HCT116 (cell line): ENCODE results near the gene ASPRV1. TPM values are rescaled to one million over a fixed set of nuclear protein-coding genes. Genes with fewer than 3 reads are reported as not detected.

ENCODE experiments used
- ATAC-seq: fragments of 200-7000 bp; cut with Tn5 transposase; 2 replicates; pipeline ENCODE4 v1.9.1; 2020; ENCODE audit warnings: mild to moderate bottlenecking, moderate library complexity
- BruUV-seq: library from RNA; stranded (reverse); fragments of 400-500 nt; replicated peaks from 2 replicates; lab custom pipeline; 2021; lab: Mats Ljungman, UMichigan
- CTCF ChIA-PET: fragments of 300-600 bp; sonication (Branson Sonifier 250); formaldehyde crosslinking; loops from one replicate; lab custom pipeline; 2021; ENCODE audit warnings: antibody characterized with exemption; lab: Charles Lee
- POLR2A ChIA-PET: fragments of 300-600, 350-600 bp; sonication (Branson Sonifier 250); formaldehyde crosslinking; loops from one replicate; lab custom pipeline; 2021; ENCODE audit warnings: antibody characterized with exemption; lab: Charles Lee
- RAD21 ChIA-PET, 2 experiments: fragments of 300-600 bp; sonication (Branson Sonifier 250); formaldehyde crosslinking; loops; one replicate each; lab custom pipeline; 2023; ENCODE audit warnings: low total read pairs in 2 of 2; ENCODE audit not compliant: uncharacterized antibody in 2 of 2, unreplicated experiment in 2 of 2, low non-redundant PET in 1 of 2; lab: Charles Lee
- DNase-seq: peaks from one replicate; pipeline ENCODE4 v3.0.0-alpha.2; 2010; ENCODE audit warnings: low read depth, low spot score
- H2AFZ ChIP-seq: fragments of 200-600 bp; shearing (Covaris generic), sonication (generic); 2 replicates; pipeline ENCODE4 v1.6.1; 2017; ENCODE audit warnings: low read depth, mixed run types, mixed read lengths, antibody characterized with exemption, low read length; ENCODE audit not compliant: poor library complexity, severe bottlenecking
- H3K27ac ChIP-seq: 2 replicates; pipeline ENCODE4 v1.5.1; 2012; ENCODE audit warnings: low read depth, low read length
- H3K27me3 ChIP-seq: fragments of 200-600 bp; sonication (generic); 2 replicates; pipeline ENCODE4 v1.6.1; 2016; ENCODE audit warnings: mixed run types, low read length, mixed read lengths; ENCODE audit not compliant: insufficient read depth
- H3K36me3 ChIP-seq, 2 experiments: fragments of 200-500 bp in 1 of 2; fragments of 200-600 bp in 1 of 2; sonication (Bioruptor generic) in 1 of 2; sonication (generic) in 1 of 2; 2 replicates each; pipeline versions ENCODE4 v1.5.1 to v1.6.1; 2014 to 2016; ENCODE audit warnings: low read length in 2 of 2, inconsistent platforms in 1 of 2, mixed read lengths in 1 of 2, mixed run types in 1 of 2; ENCODE audit not compliant: insufficient read depth in 2 of 2, control insufficient read depth in 1 of 2
- H3K4me1 ChIP-seq, 2 experiments: fragments of 200-600 bp in 1 of 2; sonication (generic) in 1 of 2; 2 replicates each; pipeline versions ENCODE4 v1.5.1 to v1.6.1; 2012 to 2017; ENCODE audit warnings: low read length in 2 of 2, inconsistent platforms in 1 of 2, mild to moderate bottlenecking in 1 of 2, mixed read lengths in 1 of 2, mixed run types in 1 of 2, moderate library complexity in 1 of 2; ENCODE audit not compliant: insufficient read depth in 2 of 2, control insufficient read depth in 1 of 2
- H3K4me2 ChIP-seq: fragments of 200-600 bp; sonication (generic); 2 replicates; pipeline ENCODE4 v1.6.1; 2017; ENCODE audit warnings: mixed run types, low read length, mixed read lengths
- H3K4me3 ChIP-seq, 2 experiments: fragments of 200-600 bp in 1 of 2; sonication (generic) in 1 of 2; replicated peaks in 1 of 2; 2 replicates each; pipeline ENCODE4 v1.5.1; 2011 to 2016; ENCODE audit warnings: low read length in 2 of 2, control low read depth in 1 of 2, low read depth in 1 of 2, mild to moderate bottlenecking in 1 of 2, mixed read lengths in 1 of 2, mixed run types in 1 of 2
- H3K79me2 ChIP-seq: fragments of 200-600 bp; sonication (generic); 2 replicates; pipeline ENCODE4 v1.6.1; 2017; ENCODE audit warnings: mild to moderate bottlenecking, mixed run types, low read length, moderate library complexity, mixed read lengths; ENCODE audit not compliant: insufficient read depth
- H3K9ac ChIP-seq: fragments of 200-600 bp; sonication (generic); 2 replicates; pipeline ENCODE4 v1.6.1; 2016; ENCODE audit warnings: low read length, mixed read lengths
- H3K9me2 ChIP-seq: fragments of 200-600 bp; sonication (generic), shearing (Covaris generic); 2 replicates; pipeline ENCODE4 v1.6.1; 2017; ENCODE audit warnings: mixed run types, mild to moderate bottlenecking, moderate library complexity; ENCODE audit not compliant: insufficient read depth
- H3K9me3 ChIP-seq, 2 experiments: fragments of 200-500 bp in 1 of 2; fragments of 200-600 bp in 1 of 2; sonication (Bioruptor generic) in 1 of 2; sonication (generic) in 1 of 2; 2 replicates each; pipeline ENCODE4 v1.6.1; 2014 to 2017; ENCODE audit warnings: low read length in 2 of 2, mixed read lengths in 2 of 2, inconsistent platforms in 1 of 2, low read depth in 1 of 2, mild to moderate bottlenecking in 1 of 2, mixed run types in 1 of 2, moderate library complexity in 1 of 2; ENCODE audit not compliant: control insufficient read depth in 1 of 2, insufficient read depth in 1 of 2
- H4K20me1 ChIP-seq: fragments of 200-600 bp; sonication (generic), shearing (Covaris generic); 2 replicates; pipeline ENCODE4 v1.6.1; 2017; ENCODE audit warnings: mixed run types, mild to moderate bottlenecking, moderate library complexity; ENCODE audit not compliant: insufficient read depth
- ELF1 ChIP-seq: IDR thresholded peaks from 2 replicates; pipeline ENCODE4 v1.6.1; 2012; ENCODE audit warnings: low read depth, borderline replicate concordance
- JUND ChIP-seq: IDR thresholded peaks from 2 replicates; pipeline ENCODE4 v1.6.1; 2012
- POLR2AphosphoS5 ChIP-seq: IDR thresholded peaks from 2 replicates; pipeline ENCODE4 v1.6.1; 2011; ENCODE audit warnings: mild to moderate bottlenecking, low read depth, low read length, moderate library complexity
- YY1 ChIP-seq: IDR thresholded peaks from 2 replicates; pipeline ENCODE4 v1.6.1; 2011; ENCODE audit warnings: low read length, low read depth, moderate library complexity, mild to moderate bottlenecking; ENCODE audit not compliant: insufficient replicate concordance; ENCODE audit errors: extremely low read depth
- intact Hi-C: fragments of 100-400 bp; cut with micrococcal nuclease; formaldehyde crosslinking; loops from 2 replicates; pipeline ENCODE4 v1.10.0; 2022
- total RNA-seq: library from RNA; stranded (reverse); gene quantifications from one replicate; pipeline ENCODE4 v1.2.1, GENCODE V29; 2021; ENCODE audit not compliant: unreplicated experiment

Gene ASPRV1
- total RNA-seq, 1 experiment from 2014 or later, result 1.1 TPM

DNA sequence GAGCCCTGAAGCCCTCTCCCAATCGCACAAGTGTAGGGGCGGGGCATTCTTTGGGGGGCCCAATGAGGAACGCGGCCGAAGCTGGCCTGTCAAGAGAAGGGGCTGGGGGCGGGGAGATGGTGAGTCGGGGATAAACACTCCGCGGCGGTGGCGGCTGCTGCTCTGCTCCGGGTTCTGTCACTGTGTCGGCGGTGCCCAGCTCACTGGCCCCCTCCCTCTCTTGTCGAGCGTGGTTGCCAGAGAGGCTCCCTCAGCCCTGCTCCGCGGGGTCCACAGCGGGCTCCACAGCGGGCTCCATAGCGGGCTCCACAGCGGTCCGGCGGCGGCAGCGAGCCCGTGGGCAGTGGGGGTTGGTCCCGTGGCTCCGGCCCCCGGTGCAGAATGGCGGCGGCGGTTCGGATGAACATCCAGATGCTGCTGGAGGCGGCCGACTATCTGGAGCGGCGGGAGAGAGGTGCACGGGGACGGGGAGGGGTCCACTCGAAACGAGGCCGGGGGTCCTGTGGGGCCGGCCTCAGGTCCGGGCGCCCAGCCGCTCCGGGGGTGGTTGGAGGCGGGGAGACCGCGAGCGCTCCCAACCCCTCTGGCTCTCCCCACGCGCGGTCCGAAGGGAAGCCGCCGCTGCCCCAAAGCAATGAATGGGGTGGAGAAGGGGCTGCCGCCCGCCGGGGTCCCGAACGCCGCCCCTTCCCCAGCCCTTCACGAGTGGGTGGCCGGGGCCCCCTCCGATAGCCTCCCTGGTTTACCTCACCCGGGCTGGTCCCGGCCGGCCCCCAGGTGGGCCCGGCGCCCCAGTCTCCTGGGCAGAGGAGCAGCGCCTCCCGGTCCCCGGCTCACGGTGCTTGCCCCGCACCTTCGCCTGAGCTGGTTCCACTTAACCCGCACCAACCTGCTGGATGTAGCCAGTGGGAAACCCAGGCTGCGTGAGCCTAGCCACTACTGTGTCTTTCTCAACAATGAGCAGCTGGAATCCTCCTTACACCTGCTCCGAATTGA, 46.2 kb downstream of the ASPRV1 start, which contains the start of gene MXD1:
TSS of gene MXD1 (plus strand) at position 160 of the 996 bp plus-strand sequence. CDS start at position 382, 222 bp downstream.
- ChIA-PET RAD21 (interaction anchor here (0.9 to 1.9 kb wide), 6 partner anchors 156 to 227 kb away, joined by 3 to 12 read pairs (median 6); no protein-coding TSS in a partner anchor), POLR2A (interaction anchor here (0.8 to 3.1 kb wide), 25 partner anchors 9 to 414 kb away, joined by 3 to 32 read pairs (median 5); partner anchors contain the start of genes C2orf42, PCYOX1 and SNRPG), CTCF (interaction anchor here (1.0 to 6.0 kb wide), 13 partner anchors 153 to 729 kb away, joined by 3 to 78 read pairs (median 6); partner anchors contain the start of genes C2orf42, FAM136A and SNRPG)
- H2AFZ ChIP-seq, result no peak within 1 kb of the TSS
- H3K9ac ChIP-seq, result peak within 1 kb of the TSS; percentile 88
- ATAC-seq (no peak), DNase-seq (no peak)
- no peaks in the 10 kb centered on the region for H3K36me3 ChIP-seq
- H3K27me3 ChIP-seq, result no peaks in the 10 kb centered on the region
- TF ChIP-seq POLR2AphosphoS5, result peak; percentile 77
- peak; percentile 1 for TF ChIP-seq YY1
- TF ChIP-seq JUND, result no peak
- no peak for TF ChIP-seq ELF1
- peak within 1 kb of the TSS; percentile 89 for H3K4me2 ChIP-seq
- peak within 1 kb of the TSS; percentile 65 to 79 for H3K4me3 ChIP-seq
- no peaks in the 10 kb centered on the region for H3K79me2 ChIP-seq
- H3K9me2 ChIP-seq, result no peaks in the 10 kb centered on the region
- intact Hi-C loops, result loop anchor here (1.0 to 5.0 kb wide), 6 partner anchors 156 to 732 kb away; partner anchors contain the start of gene SNRPG
- no peaks in the 10 kb centered on the region for H4K20me1 ChIP-seq
- peaks cover 0 to 18% of the 10 kb centered on the region in 2 experiments; a peak in 3 of 4 replicates for H3K4me1 ChIP-seq
- BruUV-seq, result no TSS peak
- peak within 1 kb of the TSS; percentile 81 for H3K27ac ChIP-seq
- H3K9me3 ChIP-seq, result no peaks in the 10 kb centered on the region
